ENCODE measurements around the gene NEDD4.
"Not testable (repeated sequence)": the region's sequence is repeated elsewhere in the genome, so short reads cannot be mapped to it uniquely, and the experiment has no call there.

The NEDD4 gene

DNA sequence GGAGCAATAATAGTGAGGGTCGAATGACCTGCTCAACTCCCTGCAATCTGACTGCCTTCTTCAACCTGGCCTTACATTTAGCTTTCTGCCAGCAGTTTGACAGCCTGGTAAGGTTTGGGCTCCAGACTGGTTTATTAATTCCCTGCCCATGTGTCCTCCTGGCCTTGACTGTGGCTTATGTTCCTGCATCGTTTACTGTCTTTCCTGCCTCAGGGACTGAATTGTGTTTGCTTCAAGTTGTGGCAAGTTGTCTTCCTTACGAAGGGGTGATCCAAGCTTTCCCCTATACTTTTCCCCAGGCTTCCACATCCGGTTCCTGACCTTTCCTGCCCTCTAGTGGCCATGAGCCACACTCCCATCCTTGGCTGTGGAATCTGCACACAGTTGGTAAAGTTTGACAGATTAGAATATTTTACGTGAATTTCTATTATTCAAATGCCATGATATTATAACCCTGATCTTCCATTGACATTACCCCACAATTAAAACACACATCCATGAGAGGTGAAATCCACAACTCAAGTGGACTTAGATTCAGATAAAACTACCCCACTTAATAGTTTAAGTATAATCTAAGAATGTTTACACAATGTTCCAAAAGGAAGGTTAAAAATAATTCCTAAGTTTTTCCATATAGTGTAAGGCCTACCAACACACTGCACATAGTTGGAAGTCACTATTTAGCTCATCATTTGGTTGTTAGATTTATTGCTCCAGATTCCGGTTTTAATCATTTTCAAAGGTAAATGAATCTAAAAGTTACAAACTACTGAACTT lies 95.7 kb downstream of the NEDD4 start:
- no peak for DNase-seq (ENCODE audit: low read depth in 2 of 2)

DNA sequence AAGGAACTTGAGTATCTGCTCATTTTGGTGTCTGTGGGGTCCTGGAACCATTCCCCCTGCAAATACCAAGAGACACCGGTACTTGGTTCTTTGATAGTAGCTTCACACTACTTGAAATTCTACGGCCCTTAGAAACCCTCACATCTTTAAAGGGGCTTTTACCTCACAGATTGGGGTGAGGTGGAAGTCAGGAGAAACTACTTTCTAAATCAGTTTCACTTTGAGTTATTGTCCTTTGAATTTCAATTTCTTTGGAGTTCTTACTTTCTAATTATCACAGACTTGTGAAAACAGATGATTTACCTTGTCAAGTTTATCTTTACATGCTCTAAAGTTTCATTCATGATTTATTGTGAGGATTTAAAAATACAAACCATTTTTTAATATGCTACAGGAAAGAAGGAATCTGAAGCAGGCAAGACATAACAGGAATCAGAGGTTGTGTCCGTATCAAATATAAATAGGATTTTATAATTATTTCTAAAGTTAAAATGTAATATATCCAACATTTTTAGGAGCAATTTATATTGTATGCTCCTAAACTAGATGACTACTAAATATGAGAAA lies 98.9 kb downstream of the NEDD4 start:
- DNase-seq (ENCODE audit: low read depth in 2 of 2) = no peak

DNA sequence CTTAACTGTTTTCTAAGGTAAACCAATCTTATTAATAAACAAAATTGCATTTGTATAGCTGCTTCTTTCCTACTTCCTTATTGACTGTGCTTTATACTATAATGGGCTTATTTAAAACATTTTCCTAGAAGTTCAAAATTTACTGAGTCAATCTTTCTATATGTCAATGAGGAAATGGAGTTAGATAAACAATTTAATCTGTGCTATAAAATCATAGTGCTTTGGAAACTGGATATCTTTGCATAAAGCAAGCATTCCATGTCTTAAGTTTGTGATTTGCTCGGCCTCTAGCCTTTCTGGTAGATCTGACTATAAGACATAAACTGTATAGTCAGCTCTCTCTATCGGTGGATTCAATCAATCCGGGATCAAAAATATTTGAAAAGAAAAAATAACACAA lies 99.6 kb downstream of the NEDD4 start:
- DNase-seq (ENCODE audit: low read depth in 2 of 2) = no peak

DNA sequence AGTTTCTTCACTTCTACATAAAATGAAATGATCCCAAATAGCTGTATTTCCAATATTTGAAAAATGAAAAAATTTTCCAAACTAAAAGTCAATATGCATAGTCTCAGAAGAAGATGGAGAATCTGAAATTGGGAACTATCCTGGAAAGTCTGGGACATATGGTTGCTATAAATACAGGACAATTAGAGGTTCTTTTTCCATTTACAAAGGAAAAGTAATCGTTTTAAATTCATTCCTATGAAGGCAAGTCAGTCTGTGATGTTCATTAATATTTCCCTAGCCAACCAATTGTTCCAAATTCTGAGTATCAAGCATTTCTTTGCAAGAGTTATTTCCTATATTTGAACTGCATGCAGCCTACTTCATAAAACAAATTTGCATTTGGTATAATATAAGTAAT lies 102.2 kb downstream of the NEDD4 start:
- DNase-seq (ENCODE audit: low read depth in 2 of 2) = no peak

DNA sequence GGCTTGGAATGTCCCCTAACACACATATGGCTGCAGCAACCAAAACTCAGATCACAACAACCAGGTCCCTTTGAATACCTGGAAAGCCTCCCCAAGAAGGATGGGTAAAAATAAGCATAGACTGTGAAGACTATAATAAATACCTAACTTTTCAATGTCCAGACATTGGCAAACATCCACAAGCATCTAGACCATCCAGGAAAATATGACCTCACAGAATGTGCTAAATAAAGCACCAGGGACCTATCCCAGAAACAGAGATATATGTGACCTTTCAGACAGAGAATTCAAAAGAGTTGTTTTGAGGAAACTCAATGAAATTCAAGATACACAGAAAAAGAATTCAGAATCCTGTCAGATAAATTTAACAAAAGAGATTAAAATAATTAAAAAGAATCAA lies 109.2 kb downstream of the NEDD4 start:
- DNase-seq (ENCODE audit: low read depth in 2 of 2) = no peak

DNA sequence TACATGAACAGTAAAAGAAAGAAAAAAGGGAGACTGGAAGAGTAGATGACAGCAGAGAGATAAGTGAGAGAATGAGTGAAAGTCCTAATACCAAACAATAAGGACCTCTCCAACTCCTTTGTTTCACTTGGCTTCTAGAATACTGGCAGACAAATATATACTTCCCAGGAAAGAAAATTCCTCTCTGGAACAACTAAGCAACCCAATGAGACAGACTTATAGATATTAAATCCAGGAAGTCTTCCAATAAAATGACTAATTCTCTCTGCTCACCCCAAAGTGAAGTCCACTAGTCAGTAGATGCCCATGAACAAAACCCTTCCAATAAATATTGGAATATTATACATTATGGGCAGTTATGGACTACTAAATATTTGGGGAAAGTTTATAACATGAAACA lies 114.2 kb downstream of the NEDD4 start:
- DNase-seq (ENCODE audit: low read depth in 2 of 2) = no peak

DNA sequence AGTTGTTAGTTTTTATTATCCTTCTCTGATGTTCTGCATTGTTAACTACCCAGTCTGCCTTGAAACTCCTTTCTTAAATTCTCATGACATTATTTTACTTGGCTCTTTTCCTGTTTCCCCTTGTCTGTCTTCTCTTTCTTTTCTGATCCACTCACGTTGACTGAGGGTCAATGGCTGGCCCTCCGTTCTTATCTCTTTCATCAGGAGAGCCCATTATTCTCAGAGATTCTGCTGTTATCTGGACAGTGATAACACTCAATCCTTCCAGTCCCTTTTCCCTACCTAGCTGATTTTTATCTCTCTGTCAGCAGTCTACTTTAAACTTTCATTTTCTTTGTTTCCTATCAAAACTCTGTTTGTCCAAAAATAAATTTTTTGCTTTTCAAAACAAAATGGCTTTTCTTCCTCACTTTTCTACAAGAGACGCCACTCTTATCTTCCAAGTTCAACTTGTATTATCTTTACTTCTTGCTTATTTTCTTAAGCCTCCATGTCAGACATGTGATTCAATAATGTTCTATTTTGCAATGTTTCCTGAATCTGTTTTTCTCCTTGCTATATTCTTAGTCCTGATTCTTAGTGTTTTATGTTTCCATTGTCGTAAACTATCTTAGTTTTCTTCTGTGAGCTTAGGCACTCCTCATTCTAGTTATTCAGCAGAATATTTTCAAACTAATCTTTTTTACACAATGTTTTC lies 120.2 kb downstream of the NEDD4 start:
- no peak for DNase-seq (ENCODE audit: low read depth in 2 of 2)

DNA sequence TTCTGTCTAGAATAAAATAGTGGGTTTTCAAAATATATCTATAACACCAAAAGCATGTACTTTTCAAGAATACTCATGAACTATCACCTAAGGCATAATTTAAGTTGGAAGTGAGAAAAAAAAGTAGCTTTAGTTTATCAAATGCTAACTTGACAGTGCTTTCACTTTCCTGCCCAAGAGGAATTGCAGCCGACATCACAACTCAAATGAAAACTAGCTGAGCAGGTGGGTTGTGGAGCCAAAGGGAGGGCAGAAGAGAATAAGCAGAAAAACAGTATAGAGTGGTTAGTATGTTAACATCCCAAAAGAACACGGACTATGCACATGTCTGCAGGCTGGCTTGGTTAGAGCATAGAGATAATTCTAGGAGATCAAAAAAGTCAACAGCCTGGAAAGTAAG lies 120.9 kb downstream of the NEDD4 start:
- no peak for DNase-seq (ENCODE audit: low read depth in 2 of 2)

DNA sequence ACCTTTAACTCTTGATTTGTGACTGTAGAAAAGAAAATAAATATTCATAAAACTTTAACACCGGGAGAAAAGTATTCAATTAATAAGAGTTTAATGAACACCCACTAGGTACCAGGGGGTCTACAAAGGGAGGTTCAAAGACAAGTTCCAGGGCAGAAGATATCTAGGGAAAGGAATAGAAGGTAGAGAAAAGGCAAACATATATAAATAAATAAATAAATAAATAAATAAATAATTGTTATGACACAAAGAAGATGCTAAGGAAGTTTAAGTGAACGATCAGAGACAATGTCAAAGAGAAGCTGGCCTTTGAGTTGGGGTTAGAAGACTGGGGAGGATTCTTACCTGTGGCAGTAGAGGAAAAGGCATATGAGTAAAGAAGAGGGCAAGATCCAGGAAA lies 123.8 kb downstream of the NEDD4 start:
- no peak for DNase-seq (ENCODE audit: low read depth in 2 of 2)

DNA sequence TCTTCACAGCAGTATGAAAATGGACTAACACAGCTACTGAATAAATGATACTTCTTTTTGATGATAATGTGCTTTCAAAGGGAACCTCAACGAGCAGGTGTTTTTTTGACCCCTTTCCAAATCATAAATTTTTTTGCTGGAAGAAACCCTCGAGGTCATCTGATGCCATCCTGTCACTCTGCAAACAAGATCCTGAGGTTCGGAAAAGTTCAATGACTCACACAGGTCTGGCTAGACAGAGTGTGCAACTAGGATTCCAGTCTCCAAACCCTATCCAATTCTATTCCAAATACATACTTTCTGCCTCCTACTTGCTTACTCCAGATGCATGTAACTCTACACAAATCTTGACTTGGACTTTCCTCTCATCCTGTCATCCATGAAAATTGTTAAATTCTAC lies 124.7 kb downstream of the NEDD4 start:
- DNase-seq (ENCODE audit: low read depth in 2 of 2) = no peak

DNA sequence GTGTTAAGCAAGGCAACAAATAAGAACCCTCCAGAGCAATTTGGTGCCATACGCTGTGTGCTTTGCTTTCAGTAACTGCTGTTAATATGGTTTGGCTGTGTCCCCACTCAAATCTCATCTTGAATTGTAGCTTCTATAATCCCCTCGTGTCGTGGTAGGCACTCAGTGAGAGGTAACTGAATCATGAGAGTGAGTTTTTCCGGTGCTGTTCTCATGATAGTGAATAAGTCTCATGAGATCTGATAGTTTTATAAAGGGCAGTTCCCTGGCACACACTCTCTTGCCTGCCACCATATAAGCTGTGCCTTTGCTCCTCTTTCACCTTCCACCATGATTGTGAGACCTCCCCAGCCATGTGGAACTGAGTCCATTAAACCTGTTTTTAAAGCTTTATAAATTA lies 125.1 kb downstream of the NEDD4 start:
- DNase-seq (ENCODE audit: low read depth in 2 of 2) = not testable (repeated sequence)

DNA sequence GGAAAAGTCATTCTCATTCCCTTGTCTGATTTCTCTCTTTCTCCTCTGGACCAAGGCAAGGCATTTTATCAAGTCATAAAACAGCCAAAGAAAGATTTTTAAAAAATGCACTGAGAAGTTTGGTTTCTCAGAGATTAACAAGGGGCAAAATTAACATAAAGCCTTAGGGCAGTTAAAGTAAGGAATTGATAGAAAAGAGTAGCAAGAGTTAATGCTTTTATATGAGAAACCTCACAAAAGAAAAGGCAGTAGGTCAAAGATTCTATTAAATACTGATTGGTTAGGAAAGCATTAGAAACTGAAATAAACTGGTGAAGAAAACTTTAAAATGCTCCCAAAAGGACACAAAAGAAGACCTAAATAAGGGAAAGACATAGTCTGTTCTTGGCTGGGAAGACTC lies 129.5 kb downstream of the NEDD4 start:
- DNase-seq (ENCODE audit: low read depth in 2 of 2) = no peak

DNA sequence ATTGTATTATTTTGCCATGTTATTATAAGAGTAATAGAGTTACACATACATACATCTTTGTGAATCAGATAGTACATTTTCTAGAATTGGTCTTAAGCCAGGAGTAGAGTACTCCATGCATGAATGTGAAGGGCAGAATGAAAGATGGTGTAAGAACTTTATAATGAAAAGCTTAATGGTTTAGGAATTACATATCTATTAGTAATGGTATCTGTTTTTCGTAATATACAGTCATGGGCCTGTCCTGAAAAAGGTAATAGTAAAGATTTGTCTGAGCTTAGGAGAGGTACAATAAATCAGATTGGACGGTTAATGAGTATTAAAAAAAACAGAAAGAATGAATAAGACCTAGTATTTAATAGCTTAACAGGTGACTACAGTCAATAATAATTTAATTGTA lies 132.3 kb downstream of the NEDD4 start:
- no peak for DNase-seq (ENCODE audit: low read depth in 2 of 2)

DNA sequence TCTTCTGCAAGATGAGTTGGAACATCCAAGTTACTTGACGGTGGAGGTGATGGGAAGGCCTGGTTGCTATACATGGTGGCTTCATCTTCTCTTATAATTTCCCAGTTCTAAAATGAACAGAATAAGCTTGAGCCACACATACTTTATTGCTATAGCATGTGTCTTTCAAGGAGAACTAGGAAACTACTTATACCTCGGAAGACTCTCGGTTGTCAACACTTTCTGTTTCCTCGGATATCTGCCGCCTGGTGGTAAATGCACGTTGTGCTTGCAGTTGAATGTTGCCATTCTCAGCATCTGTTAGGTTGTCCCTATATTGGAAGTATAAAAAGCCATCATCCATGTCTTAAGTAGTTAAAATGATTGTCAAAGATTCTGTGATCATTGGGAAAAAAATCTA lies 132.9 kb downstream of the NEDD4 start:
- DNase-seq (ENCODE audit: low read depth in 2 of 2) = no peak

DNA sequence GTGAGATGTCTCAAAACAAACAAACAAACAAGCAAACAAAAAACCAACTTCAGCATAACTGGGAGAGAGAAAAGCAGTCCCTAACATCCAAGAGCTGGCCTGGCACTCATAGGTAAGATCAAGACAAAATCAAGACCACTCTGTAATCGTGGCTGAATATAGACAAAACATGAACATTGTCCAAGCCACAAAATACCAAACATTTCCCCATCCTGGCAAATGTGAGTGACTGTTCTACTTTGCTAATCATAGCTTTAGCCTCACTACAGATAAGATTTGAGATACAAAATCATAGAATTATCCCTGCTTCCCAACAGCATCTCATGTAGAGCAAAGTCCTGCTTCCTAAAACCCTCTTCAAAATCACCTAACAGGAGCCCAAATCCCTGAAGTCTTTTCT lies 133.7 kb downstream of the NEDD4 start:
- no peak for DNase-seq (ENCODE audit: low read depth in 2 of 2)

DNA sequence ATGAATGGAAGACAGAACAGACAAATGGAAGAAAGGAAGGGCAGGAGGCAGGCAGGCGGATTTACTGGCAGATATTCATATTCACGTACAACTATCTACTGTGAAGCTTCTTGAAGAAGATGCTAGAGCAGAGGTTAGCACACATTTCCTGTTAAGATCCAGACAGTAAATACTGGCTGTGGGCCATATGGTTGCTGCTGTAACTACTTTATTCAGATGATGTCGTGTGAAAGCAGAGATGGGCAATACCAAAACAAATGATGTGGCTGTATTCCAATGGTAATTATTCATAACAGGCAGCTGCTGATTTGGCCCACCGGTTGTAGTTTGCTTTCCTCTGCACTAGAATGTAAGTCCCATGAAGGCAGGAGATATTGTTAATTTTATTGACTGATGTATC lies 134.8 kb downstream of the NEDD4 start:
- no peak for DNase-seq (ENCODE audit: low read depth in 2 of 2)

DNA sequence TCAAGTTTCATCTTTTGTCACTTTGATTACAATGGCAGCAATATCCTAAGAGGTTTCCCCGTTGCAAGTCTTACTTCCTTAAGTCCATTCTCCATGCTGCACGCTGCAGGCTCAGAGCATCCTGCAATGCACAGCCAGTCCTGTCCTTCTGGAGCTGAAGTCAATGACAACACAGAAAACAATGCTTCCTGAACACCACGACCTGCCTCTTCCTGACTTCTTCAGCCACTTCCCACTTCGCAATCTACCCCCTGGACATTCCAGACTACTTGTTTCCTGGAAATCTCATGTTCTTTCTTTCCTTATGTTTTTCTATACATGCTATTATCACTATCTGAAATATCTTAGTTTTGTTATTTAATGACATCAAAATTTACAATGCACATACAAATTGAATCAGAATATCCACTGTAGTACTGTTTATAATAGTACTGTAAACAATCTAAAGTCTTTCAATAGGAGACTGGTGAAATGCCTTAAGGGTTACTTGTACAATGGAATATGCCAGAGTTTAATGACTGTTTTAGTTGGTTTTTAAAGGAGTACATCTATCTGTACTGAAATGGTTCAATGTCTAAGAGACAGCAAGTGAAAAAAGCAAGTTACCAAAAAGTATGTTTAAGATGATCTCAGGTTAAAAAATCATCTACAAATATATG lies 136.8 kb downstream of the NEDD4 start:
- DNase-seq (ENCODE audit: low read depth in 2 of 2) = no peak

DNA sequence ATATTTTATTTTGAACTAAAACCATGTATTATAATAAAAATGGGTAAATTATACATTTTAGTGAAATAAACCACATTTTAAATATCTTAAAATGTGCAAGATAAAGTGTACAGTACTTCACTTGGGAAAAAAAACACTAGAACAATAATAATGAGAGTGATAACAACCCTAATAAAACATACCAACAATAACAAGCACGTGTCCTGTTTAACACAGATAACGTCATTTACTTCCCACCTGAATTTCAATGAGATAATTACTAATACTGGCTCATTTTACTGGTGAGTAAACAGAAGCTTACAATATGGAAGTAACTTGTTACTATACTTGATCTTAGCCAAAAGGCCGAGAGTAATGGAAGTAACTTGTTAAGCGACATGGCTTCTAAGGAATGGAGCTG lies 140.3 kb downstream of the NEDD4 start:
- DNase-seq (ENCODE audit: low read depth in 2 of 2) = no peak

DNA sequence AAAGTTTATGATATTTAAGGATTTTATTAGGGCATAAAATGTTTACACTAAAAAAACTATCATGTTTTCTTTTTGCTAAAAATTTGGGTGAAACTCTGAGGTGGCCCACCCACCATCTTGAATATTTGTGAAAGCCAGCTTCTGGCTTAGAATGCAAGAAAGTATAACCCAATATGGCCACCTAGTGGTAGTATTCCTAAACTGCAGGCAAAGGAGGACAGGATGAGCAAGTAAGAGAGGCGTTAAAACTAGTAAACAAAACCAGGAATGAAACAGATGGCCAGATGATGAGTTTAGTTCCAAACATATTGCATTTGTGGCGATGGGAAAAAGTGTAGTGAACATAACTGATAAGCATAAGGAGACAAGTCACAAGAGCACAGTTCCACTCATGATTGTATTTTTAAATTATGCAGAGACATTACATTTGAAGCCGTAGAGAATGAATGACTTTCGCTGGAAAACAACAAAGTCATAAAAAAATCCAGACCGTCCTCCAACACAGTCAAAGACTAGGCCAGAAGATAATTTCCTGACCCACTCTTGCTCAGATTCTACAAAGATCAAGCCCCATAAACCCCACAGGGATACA lies 147.2 kb downstream of the NEDD4 start:
- DNase-seq (ENCODE audit: low read depth in 2 of 2) = peak in 1 of 2 donors; percentile 3

DNA sequence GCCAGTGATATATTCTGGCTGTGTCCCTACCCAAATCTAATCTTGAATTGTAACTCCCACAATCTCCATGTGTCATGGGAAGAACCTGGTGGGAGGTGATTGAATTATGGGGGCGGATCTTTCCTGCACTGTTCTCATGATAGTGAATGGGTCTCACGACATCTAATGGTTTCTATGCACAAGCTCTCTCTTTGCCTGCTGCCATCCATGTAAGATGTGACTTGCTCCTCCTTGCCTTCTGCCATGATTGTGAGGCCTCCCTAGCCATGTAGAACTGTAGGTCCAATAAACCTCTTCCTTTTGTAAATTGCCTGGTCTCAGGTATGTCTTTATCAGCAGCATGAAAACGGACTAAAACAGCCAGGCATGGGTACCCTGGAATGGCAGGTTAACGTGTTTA lies 150.5 kb downstream of the NEDD4 start:
- DNase-seq (ENCODE audit: low read depth in 2 of 2) = not testable (repeated sequence)

DNA sequence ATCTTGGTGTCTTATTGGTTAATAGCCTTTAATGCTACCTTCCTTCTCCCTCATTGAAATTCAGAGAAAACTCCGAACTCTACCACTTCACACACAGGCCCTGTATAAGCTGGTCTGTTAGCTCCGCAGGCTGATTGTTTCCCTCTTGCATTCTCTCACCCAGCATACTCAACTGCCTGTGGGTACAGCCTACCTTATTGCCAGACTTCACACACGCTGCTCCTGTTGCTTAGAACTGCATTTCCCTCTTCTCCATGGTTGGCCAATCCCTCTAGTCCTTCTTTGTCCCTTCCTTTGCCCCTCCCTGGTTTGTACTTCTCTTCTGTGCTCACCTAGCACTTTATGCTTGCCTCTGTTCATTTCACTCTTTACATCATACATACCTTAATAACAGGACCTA lies 157.5 kb downstream of the NEDD4 start:
- DNase-seq (ENCODE audit: low read depth in 2 of 2) = no peak

DNA sequence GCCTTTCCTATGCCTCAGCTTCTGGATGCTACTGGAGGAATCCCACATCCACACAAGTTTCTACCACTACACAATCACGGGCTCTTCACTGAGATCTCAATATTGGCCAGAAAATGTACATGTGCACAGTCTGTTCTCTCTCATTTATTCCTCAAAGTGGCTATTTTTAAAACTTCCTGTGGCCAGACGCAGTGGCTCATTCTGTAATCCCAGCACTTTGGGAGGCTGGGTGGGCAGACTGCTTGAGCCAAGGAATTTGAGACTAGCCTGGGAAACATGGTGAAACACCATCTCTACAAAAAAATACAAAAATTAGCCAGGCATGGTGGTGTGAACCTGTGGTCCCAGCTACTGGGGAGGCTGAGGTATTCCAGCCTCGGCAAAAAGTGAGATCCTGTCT lies 159.1 kb downstream of the NEDD4 start:
- no peak for DNase-seq (ENCODE audit: low read depth in 2 of 2)

Data from activated CD8-positive, alpha-beta memory T cell treated with anti-CD3 and anti-CD28 coated beads for 4 hours (primary cell).